DMS114 treated with DMSO at 0.1 percent for 48 hours (cell line): ENCODE data around the gene PLGRKT.
A peak's percentile ranks its signal among the peaks of the same experiment; 100 is the strongest.
"Not testable (repeated sequence)": the region's sequence is repeated elsewhere in the genome, so short reads cannot be mapped to it uniquely, and the experiment has no call there.

Experiments
- DNase-seq: peaks from one replicate; lab custom pipeline; 2025; ENCODE audit not compliant: unreplicated experiment; lab: John Stamatoyannopoulos, UW

The PLGRKT gene

GRCh38 chr9:5452286-5452609, 14.5 kb upstream of the PLGRKT start:
- DNase-seq, result no peak

- DNase-seq, result peak; percentile 50
Observed at GRCh38 chr9:5450359-5451091, 12.8 kb upstream of the PLGRKT start, which contains the start of gene CD274. Gene CD274 (plus strand): TSS chr9:5450542. CDS start chr9:5456114, 5,572 bp downstream.

GRCh38 chr9:5449521-5450358, 12.0 kb upstream of the PLGRKT start:
- no peak for DNase-seq

GRCh38 chr9:5448461-5449435, 11.0 kb upstream of the PLGRKT start:
- DNase-seq, result no peak

DNA sequence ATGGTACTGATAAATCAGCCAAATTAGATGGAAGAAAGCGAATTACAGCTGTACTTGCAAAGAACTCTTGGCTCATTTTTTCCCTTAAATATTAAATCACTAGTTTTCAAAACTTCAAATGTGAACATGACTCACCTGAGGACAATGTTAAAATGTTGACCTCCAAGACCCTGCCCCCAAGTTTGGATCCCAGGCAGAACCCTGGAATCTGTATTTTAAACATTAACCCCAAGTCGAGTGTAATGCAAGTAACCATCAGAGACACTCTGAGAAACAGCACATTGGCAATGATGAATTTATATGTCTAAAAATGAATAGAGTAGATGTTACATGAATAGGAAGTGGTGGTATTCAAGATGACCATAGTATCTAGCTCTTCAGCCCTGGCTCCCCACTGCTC, 10.3 kb upstream of the PLGRKT start:
- DNase-seq, result no peak

DNA sequence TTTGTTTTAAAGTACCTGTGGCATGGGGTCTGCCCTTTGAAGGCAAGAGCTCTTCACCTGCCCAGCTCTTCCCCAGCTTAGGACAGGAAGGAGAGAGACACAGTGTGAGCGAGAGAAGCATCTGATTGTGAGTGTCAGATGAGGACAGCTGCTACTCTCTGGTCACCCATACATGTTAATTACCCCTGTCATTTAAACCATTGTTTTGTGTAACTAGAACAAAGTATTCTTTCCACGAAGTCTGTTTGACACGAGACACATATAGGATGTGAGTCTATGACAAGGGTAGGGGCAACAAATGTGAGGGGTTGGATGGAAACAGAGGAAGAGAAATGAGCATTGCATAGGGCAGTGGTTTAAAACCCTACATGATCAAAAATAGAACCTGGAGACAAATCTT, 9.6 kb upstream of the PLGRKT start:
- DNase-seq, result no peak

GRCh38 chr9:5446451-5447236, 8.9 kb upstream of the PLGRKT start:
- DNase-seq, result no peak

- no peak for DNase-seq
Observed at GRCh38 chr9:5445886-5446285, 8.2 kb upstream of the PLGRKT start.

DNA sequence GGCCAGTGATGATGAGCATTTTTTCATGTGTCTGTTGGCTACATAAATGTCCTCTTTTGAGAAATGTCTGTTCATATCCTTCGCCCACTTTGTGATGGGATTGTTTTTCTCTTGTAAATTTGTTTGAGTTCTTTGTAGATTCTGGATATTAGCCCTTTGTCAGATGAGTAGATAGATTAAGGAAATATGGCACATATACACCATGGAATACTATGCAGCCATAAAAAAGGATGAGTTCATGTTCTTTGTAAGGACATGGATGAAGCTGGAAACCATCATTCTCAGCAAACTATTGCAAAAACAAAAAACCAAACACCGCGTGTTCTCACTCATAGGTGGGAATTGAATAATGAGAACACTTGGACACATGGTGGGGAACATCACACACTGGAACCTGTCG, 7.4 kb upstream of the PLGRKT start:
- not testable (repeated sequence) for DNase-seq

DNA sequence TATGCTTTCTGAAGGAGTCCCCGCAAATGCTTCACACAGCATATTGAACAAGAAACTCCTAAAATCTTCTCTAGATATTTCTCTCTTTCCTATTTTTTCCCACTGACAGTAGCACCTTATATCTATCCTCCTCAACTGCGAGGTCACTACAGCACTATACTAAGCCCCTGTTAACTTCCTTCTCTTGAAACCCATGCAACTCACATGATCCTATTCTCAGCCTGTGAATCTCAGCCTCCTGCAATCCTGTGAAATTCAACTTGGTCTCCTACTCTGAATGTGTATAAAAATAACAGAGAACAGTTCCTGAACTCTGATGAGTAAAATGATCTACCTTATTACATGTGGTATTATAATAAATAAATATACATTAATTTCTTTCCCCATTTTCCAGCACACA, 6.1 kb upstream of the PLGRKT start:
- DNase-seq, result no peak

- peak; percentile 17 for DNase-seq
Observed at GRCh38 chr9:5442400-5443011, 4.8 kb upstream of the PLGRKT start.

- DNase-seq, result no peak
Observed at GRCh38 chr9:5441043-5441442, 3.3 kb upstream of the PLGRKT start.

DNA sequence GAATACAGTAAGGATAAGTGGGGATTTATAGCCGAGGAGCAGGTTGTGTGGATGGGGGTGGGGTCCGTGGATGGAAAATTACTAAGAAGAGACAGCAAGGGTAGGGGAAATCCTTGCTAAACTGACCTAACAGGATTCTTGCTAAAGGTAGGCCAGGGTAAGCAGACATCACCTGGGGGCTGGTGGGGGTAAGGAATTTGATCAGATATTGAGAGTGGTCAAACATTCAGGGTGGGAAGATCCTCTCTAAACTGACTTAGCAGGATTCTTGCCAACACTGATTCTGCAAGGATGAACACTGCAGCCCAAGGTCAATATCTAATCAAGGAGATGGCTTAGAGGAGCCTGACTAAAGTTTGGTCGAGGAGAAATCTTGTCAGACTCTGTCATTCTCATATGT, 2.7 kb upstream of the PLGRKT start:
- no peak for DNase-seq

DNA sequence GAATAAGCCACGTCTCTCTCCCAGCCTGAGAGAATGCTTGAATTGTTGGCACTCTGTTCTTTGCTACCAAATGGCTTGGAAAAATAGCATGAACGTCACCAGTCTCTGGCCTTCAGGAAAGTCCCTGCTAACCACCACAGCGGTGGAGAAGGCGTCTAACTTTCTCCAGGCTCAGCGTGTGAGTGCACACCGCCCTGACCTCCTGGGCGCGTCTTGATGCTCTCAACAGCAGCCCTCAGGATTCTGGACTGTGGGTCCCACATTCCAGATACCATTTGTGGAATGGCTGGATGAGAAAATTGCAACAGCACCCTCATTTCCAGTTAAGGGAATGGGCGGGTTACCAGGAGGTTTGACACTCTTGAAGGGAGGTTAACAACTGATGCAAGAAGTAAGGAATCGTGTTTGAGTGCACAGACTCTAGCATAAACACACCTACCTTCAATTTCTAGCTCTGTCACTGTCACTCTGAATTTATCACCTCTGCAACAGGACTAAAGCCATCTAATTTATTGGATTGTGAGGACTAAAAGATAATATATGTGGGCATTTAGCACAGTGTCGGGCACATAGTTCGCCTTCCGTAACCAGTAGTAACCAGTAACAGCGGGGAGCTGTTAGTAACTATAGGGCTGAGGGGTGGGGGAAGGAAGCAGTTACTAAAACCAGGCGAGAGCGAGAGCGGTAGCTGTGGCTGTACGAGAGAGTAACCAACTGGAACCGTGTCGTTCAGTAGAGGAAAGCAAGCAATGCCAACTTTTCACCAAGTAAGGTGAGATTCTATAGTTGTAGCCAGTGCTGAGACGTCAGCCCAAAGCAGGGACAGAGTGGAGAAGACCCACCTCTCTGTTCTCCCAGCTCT, 807 bp upstream of the PLGRKT start:
- no peak for DNase-seq

DNA sequence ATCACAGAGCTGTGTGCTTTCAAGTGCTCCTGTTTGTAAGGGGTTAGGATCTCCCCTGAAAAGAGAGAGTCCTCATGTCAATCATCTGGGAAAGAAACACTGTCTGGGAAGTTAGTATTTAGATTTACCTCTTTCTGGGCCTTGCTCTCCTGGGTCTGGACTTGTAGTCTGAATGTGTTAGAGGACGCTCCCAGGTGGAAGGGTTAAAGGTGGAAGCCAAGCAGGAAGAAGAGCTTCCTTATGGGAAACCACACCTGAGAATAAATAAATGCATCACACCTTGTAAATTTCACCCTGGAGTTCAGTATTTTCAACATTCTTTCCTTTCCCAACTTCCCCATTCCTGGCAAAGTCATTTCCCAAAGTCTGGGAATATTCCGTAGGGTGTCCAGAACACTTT, 1.3 kb downstream of the PLGRKT start:
- no peak for DNase-seq

DNA sequence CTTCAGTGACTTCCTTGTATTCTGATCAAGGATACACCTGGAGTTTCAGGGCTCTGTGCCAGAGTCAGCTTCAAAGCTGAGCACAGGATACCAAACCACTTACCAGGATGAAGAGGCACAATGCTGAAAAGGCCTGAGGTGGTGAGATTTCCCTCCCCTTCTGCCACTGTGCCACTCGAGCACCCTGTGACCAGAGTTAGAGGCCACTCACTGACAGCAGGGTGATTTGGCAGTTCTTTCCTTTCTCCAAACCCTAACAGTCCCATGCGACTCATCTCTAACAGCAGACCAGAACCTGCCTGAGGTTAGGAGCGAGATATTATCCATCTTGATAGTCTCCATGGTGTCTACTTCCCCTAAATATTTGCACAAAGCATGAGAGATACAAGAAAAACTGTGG, 1.8 kb downstream of the PLGRKT start:
- no peak for DNase-seq

DNA sequence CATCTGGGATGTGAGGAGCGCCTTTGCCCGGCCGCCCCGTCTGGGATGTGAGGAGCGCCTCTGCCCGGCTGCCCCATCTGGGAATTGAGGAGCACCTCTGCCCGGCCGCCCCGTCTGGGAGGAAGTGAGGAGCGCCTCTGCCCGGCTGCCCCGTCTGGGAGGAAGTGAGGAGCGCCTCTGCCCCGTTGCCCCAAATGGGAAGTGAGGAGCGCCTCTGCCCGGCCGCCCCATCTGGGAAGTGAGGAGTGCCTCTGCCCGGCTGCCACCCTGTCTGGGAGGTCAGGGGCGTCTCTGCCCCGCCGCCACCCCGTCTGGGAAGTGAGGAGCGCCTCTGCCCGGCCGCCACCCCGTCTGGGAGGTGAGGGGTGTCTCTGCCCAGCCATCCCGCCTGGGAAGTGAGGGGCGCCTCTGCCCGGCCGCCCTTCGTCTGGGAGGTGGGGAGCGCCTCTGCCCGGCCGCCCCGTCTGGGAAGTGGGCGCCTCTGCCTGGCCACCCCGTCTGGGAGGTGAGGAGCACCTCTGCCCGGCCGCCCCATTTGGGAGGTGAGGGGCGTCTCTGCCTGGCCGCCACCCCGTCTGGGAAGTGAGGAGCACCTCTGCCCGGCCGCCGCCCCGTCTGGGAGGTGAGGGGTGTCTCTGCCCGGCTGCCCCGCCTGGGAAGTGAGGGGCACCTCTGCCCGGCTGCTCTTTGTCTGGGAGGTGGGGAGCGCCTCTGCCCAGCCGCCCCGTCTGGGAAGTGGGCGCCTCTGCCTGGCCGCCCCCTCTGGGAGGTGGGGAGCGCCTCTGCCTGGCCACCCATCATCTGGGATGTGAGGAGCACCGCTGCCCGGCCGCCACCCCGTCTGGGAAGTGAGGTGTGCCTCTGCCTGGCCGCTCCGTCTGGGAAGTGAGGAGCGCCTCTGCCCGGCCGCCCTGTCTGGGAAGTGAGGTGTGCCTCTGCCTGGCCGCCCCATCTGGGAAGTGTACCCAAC, 3.6 kb downstream of the PLGRKT start:
- DNase-seq, result not testable (repeated sequence)

DNA sequence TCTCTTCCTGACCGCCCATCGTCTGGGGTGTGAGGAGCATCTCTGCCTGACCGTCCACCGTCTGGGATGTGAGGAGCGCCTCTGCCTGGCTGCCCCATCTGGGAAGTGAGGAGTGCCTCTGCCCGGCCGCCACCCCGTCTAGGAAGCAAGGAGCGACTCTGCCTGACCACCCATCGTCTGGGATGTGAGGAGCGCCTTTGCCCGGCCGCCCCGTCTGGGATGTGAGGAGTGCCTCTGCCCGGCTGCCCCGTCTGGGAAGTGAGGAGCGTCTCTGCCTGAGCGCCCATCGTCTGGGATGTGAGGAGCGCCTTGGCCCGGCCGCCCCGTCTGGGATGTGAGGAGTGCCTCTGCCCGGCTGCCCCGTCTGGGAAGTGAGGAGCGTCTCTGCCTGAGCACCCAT, 4.4 kb downstream of the PLGRKT start:
- not testable (repeated sequence) for DNase-seq
